ENCODE results near the gene STKLD1.

STKLD1 gene

GRCh38 chr9:133345596-133345995, 30.6 kb upstream of the STKLD1 start:
- DNase-seq (ENCODE audit: low spot score): no peak

- no peak for DNase-seq (ENCODE audit: low spot score)
These were observed 30.0 kb upstream of the STKLD1 start for GRCh38 chr9:133346021-133346785.

- DNase-seq (ENCODE audit: low spot score): peak; percentile 69
These were observed 28.6 kb upstream of the STKLD1 start for GRCh38 chr9:133347515-133347984.

GRCh38 chr9:133347985-133348717, 28.0 kb upstream of the STKLD1 start, which contains the start of the genes MED22 and RPL7A:
Gene MED22 (minus strand): TSS chr9:133348131. CDS start chr9:133346662, 1,469 bp downstream.
Gene RPL7A (plus strand): TSS chr9:133348218. CDS start chr9:133348244, 26 bp downstream.
- DNase-seq (ENCODE audit: low spot score): peak; percentile 94

GRCh38 chr9:133348718-133349573, 27.2 kb upstream of the STKLD1 start:
- DNase-seq (ENCODE audit: low spot score): no peak

- no peak for DNase-seq (ENCODE audit: low spot score)
These were observed 26.1 kb upstream of the STKLD1 start for GRCh38 chr9:133349965-133350616.

GRCh38 chr9:133351526-133351907, 24.6 kb upstream of the STKLD1 start:
- DNase-seq (ENCODE audit: low spot score): no peak

GRCh38 chr9:133351908-133352634, 24.1 kb upstream of the STKLD1 start:
- peak; percentile 76 for DNase-seq (ENCODE audit: low spot score)

- no peak for DNase-seq (ENCODE audit: low spot score)
These were observed 23.4 kb upstream of the STKLD1 start for GRCh38 chr9:133352635-133353340.

- DNase-seq (ENCODE audit: low spot score): no peak
These were observed 22.6 kb upstream of the STKLD1 start for GRCh38 chr9:133353548-133353947.

- DNase-seq (ENCODE audit: low spot score): no peak
These were observed 21.4 kb upstream of the STKLD1 start for GRCh38 chr9:133354766-133355165.

- no peak for DNase-seq (ENCODE audit: low spot score)
These were observed 20.2 kb upstream of the STKLD1 start for GRCh38 chr9:133355881-133356357.

- DNase-seq (ENCODE audit: low spot score): peak; percentile 93
These were observed 19.6 kb upstream of the STKLD1 start, which contains the start of the genes SURF1 and SURF2 for GRCh38 chr9:133356391-133357091. Gene SURF1 (minus strand): TSS chr9:133356487. CDS start chr9:133356453, 34 bp downstream. Gene SURF2 (plus strand): TSS chr9:133356550. CDS start chr9:133356593, 43 bp downstream.

GRCh38 chr9:133357656-133358055, 18.5 kb upstream of the STKLD1 start:
- DNase-seq (ENCODE audit: low spot score): no peak

- DNase-seq (ENCODE audit: low spot score): no peak
These were observed 16.6 kb upstream of the STKLD1 start for GRCh38 chr9:133359399-133360175.

GRCh38 chr9:133360400-133361393, 15.5 kb upstream of the STKLD1 start:
- DNase-seq (ENCODE audit: low spot score): no peak

- no peak for DNase-seq (ENCODE audit: low spot score)
These were observed 14.6 kb upstream of the STKLD1 start for GRCh38 chr9:133361507-133362092.

All from AG08396 (cell line).